ENCODE measurements around the gene TSR2.
A peak's percentile ranks its signal among the peaks of the same experiment; 100 is the strongest.

TSR2 gene

GRCh38 chrX:54439960-54440871 is at the start of gene TSR2:
Gene TSR2, plus strand, starts transcription at chrX:54440404. Its CDS starts 18 bp downstream, at chrX:54440422.
- peak; percentile 78 for DNase-seq

GRCh38 chrX:54397113-54397512 is 43.1 kb upstream of the TSR2 start:
- DNase-seq: no peak

GRCh38 chrX:54407266-54407665 is 32.9 kb upstream of the TSR2 start:
- DNase-seq: no peak

GRCh38 chrX:54411732-54412131 is 28.5 kb upstream of the TSR2 start:
- DNase-seq: no peak

GRCh38 chrX:54413753-54414152 is 26.5 kb upstream of the TSR2 start:
- no peak for DNase-seq

GRCh38 chrX:54415534-54416350 is 24.5 kb upstream of the TSR2 start:
- no peak for DNase-seq

- DNase-seq: no peak
Measured at GRCh38 chrX:54416965-54417364, 23.2 kb upstream of the TSR2 start.

GRCh38 chrX:54419559-54420302 is 20.5 kb upstream of the TSR2 start:
- no peak for DNase-seq

- DNase-seq: no peak
Measured at GRCh38 chrX:54422168-54422567, 18.0 kb upstream of the TSR2 start.

- DNase-seq: no peak
Measured at GRCh38 chrX:54423161-54423888, 16.9 kb upstream of the TSR2 start.

- DNase-seq: no peak
Measured at GRCh38 chrX:54427837-54428424, 12.3 kb upstream of the TSR2 start.

GRCh38 chrX:54430519-54430918 is 9.7 kb upstream of the TSR2 start:
- DNase-seq: no peak

GRCh38 chrX:54435121-54435520 is 5.1 kb upstream of the TSR2 start:
- no peak for DNase-seq

- no peak for DNase-seq
Measured at GRCh38 chrX:54442790-54443189, 2.6 kb downstream of the TSR2 start.

- DNase-seq: no peak
Measured at GRCh38 chrX:54444752-54445151, 4.5 kb downstream of the TSR2 start.

- DNase-seq: no peak
Measured at GRCh38 chrX:54446084-54446483, 5.9 kb downstream of the TSR2 start.

- no peak for DNase-seq
Measured at GRCh38 chrX:54447461-54447860, 7.3 kb downstream of the TSR2 start.

GRCh38 chrX:54449929-54450328 is 9.7 kb downstream of the TSR2 start:
- DNase-seq: no peak

GRCh38 chrX:54452920-54453319 is 12.7 kb downstream of the TSR2 start:
- DNase-seq: no peak

- DNase-seq: no peak
Measured at GRCh38 chrX:54470054-54470760, 30.0 kb downstream of the TSR2 start.

All from suppressor macrophage treated with lipopolysaccharide for 4 hours (primary cell).